A673 (cell line): ENCODE results near the gene ME3. TPM values are rescaled to one million over a fixed set of nuclear protein-coding genes. Genes with fewer than 3 reads are reported as not detected.

Experiments used
- BruUV-seq: library from RNA; stranded (reverse); fragments of 400-500 nt; replicated peaks from 2 replicates; lab custom pipeline; 2021; lab: Mats Ljungman, UMichigan
- CTCF ChIA-PET: fragments of 300-600 bp; sonication (Branson Sonifier 250); formaldehyde crosslinking; loops from one replicate; lab custom pipeline; 2022; ENCODE audit warnings: antibody characterized with exemption; lab: Charles Lee
- POLR2A ChIA-PET: fragments of 300-600 bp; sonication (Branson Sonifier 250); formaldehyde crosslinking; loops from one replicate; lab custom pipeline; 2022; ENCODE audit warnings: antibody characterized with exemption; ENCODE audit not compliant: low non-redundant PET; lab: Charles Lee
- DNase-seq: peaks from one replicate; pipeline ENCODE4 v3.0.0-alpha.2; 2015; ENCODE audit warnings: low spot score
- H3K27ac ChIP-seq: fragments of 200-600 bp; sonication (generic); 2 replicates; pipeline ENCODE4 v1.5.1; 2016; ENCODE audit warnings: mixed run types, low read depth, mild to moderate bottlenecking, mixed read lengths, antibody characterized with exemption, low read length; ENCODE audit not compliant: poor library complexity, severe bottlenecking
- H3K27me3 ChIP-seq: fragments of 200-600 bp; sonication (generic); replicated peaks from 2 replicates; pipeline ENCODE4 v1.6.1; 2017; ENCODE audit warnings: mixed run types, low read depth, mild to moderate bottlenecking, mixed read lengths, antibody characterized with exemption, low read length; ENCODE audit not compliant: insufficient read depth, poor library complexity
- H3K36me3 ChIP-seq: fragments of 200-600 bp; sonication (generic); 2 replicates; pipeline ENCODE4 v1.6.1; 2016; ENCODE audit warnings: mixed run types, mild to moderate bottlenecking, mixed read lengths, antibody characterized with exemption, low read length; ENCODE audit not compliant: insufficient read depth, poor library complexity, severe bottlenecking
- H3K4me1 ChIP-seq: fragments of 200-600 bp; sonication (generic); 2 replicates; pipeline ENCODE4 v1.6.1; 2017; ENCODE audit warnings: mixed run types, mild to moderate bottlenecking, mixed read lengths, antibody characterized with exemption, low read length; ENCODE audit not compliant: insufficient read depth, poor library complexity, severe bottlenecking
- H3K4me3 ChIP-seq: fragments of 200-600 bp; sonication (generic); 2 replicates; pipeline ENCODE4 v1.5.1; 2016; ENCODE audit warnings: low read depth, mixed run types, mild to moderate bottlenecking, mixed read lengths, low read length; ENCODE audit not compliant: poor library complexity, severe bottlenecking
- H3K9me3 ChIP-seq: fragments of 200-600 bp; sonication (generic); 2 replicates; pipeline ENCODE4 v1.6.1; 2016; ENCODE audit warnings: mixed run types, low read depth, mild to moderate bottlenecking, mixed read lengths, antibody characterized with exemption, low read length; ENCODE audit not compliant: poor library complexity, severe bottlenecking
- EZH2 ChIP-seq: fragments of 200-600 bp; sonication (generic); IDR thresholded peaks from 2 replicates; pipeline ENCODE4 v1.6.1; 2017; ENCODE audit warnings: borderline replicate concordance, low read depth, mild to moderate bottlenecking, mixed read lengths, antibody characterized with exemption, low read length; ENCODE audit not compliant: poor library complexity, severe bottlenecking
- intact Hi-C: fragments of 100-400 bp; cut with micrococcal nuclease; formaldehyde crosslinking; loops from one replicate; pipeline ENCODE4 v1.10.0; 2022; ENCODE audit not compliant: unreplicated experiment
- total RNA-seq: library from RNA; stranded (reverse); gene quantifications from 2 replicates; pipeline ENCODE4 v1.2.3, GENCODE V29; 2021
- TF ChIP-seq, protein P1 (sequence below): fragments of 300-800, 200-600 bp; sonication (generic); conservative IDR thresholded peaks from 2 replicates; pipeline ENCODE4 v1.5.1; 2017; ENCODE audit warnings: low read depth, mild to moderate bottlenecking, antibody characterized with exemption, low read length, moderate library complexity, mixed read lengths

Gene ME3
- total RNA-seq, 1 experiment from 2014 or later = 7.6 TPM

DNA sequence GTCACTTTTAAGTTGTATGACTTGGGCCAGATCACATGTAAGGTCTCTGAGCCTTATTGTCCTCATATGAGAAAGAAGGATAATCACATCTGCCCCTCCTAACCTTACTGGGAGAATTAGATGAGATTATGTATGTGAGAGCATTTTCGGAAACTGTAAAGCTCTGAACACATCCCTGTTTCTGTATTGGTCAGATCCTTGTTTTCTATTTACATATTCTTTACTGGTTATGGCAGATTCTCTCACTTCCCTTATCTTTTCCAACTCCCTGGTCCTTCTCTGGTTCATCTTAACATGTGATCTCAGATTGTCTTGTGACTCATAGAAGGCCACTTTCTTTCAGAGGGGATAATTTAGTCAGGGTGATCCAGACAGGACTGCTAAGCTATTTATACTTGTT lies 255.9 kb downstream of the ME3 start:
- CTCF ChIA-PET = no interaction called here
- H3K9me3 ChIP-seq = no peaks in the 10 kb centered on the region
- no TSS peak for BruUV-seq

GRCh38 chr11:86415026-86415425 lies 257.4 kb downstream of the ME3 start:
- Histone ChIP-seq H3K9me3 (no peaks in the 10 kb centered on the region), H3K36me3 (no peaks in the 10 kb centered on the region), H3K4me1 (no peaks in the 10 kb centered on the region), H3K27me3 (no peaks in the 10 kb centered on the region), H3K4me3 (no peak overlapping the region), H3K27ac (no peak overlapping the region)
- DNase-seq = no peak
- intact Hi-C loops = loop anchor here (10.0 kb wide), 1 partner anchor 550 kb away; no protein-coding TSS in a partner anchor
- ChIA-PET CTCF (no interaction called here), POLR2A (no interaction called here)
- no peak for TF ChIP-seq EZH2
- TF ChIP-seq, protein P1, sequence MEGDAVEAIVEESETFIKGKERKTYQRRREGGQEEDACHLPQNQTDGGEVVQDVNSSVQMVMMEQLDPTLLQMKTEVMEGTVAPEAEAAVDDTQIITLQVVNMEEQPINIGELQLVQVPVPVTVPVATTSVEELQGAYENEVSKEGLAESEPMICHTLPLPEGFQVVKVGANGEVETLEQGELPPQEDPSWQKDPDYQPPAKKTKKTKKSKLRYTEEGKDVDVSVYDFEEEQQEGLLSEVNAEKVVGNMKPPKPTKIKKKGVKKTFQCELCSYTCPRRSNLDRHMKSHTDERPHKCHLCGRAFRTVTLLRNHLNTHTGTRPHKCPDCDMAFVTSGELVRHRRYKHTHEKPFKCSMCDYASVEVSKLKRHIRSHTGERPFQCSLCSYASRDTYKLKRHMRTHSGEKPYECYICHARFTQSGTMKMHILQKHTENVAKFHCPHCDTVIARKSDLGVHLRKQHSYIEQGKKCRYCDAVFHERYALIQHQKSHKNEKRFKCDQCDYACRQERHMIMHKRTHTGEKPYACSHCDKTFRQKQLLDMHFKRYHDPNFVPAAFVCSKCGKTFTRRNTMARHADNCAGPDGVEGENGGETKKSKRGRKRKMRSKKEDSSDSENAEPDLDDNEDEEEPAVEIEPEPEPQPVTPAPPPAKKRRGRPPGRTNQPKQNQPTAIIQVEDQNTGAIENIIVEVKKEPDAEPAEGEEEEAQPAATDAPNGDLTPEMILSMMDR = no peak
- no TSS peak for BruUV-seq

More for the DNA sequence above, 255.9 kb downstream of the ME3 start:
- H3K36me3 ChIP-seq = no peaks in the 10 kb centered on the region
- no peaks in the 10 kb centered on the region for H3K4me1 ChIP-seq
- no peaks in the 10 kb centered on the region for H3K27me3 ChIP-seq
- H3K4me3 ChIP-seq = no peak overlapping the region
- no peak for DNase-seq
- no peak overlapping the region for H3K27ac ChIP-seq
- intact Hi-C loops = loop anchor here (10.0 kb wide), 1 partner anchor 552 kb away; no protein-coding TSS in a partner anchor
- POLR2A ChIA-PET = no interaction called here
- TF ChIP-seq, protein P1 = no peak
- TF ChIP-seq EZH2 = no peak

- Histone ChIP-seq H3K36me3 (no peaks in the 10 kb centered on the region), H3K27ac (no peak overlapping the region), H3K9me3 (no peaks in the 10 kb centered on the region), H3K4me1 (no peaks in the 10 kb centered on the region), H3K27me3 (no peaks in the 10 kb centered on the region), H3K4me3 (no peak overlapping the region)
- ChIA-PET CTCF (no interaction called here), POLR2A (no interaction called here)
- no TSS peak for BruUV-seq
- DNase-seq = no peak
- TF ChIP-seq, protein P1 = no peak
- no peak for TF ChIP-seq EZH2
- intact Hi-C loops = loop anchor here (10.0 kb wide), 1 partner anchor 549 kb away; no protein-coding TSS in a partner anchor
These were observed 258.4 kb downstream of the ME3 start for GRCh38 chr11:86414032-86414431.
